H1 (cell line): ENCODE data around the gene COL25A1.

Experiments
- EP300 ChIP-seq, 2 experiments: IDR thresholded peaks; 1 replicate in 1 of 2; 2 replicates in 1 of 2; pipeline ENCODE4 v1.6.1; 2011 to 2012; ENCODE audit warnings: low read depth in 2 of 2, low read length in 2 of 2, mild to moderate bottlenecking in 2 of 2, borderline replicate concordance in 1 of 2, inconsistent platforms in 1 of 2, moderate library complexity in 1 of 2
- GTF2F1 ChIP-seq: IDR thresholded peaks from 2 replicates; pipeline ENCODE4 v1.6.1; 2012; ENCODE audit warnings: low read depth, low read length, improper control_type of control experiment, borderline replicate concordance
- HDAC2 ChIP-seq, 2 experiments: fragments of 300-600 bp in 1 of 2; sonication (generic) in 1 of 2; IDR thresholded peaks; 2 replicates each; pipeline ENCODE4 v1.6.1; 2011 to 2012; ENCODE audit warnings: low read depth in 2 of 2, low read length in 2 of 2, mild to moderate bottlenecking in 2 of 2, moderate library complexity in 2 of 2, borderline replicate concordance in 1 of 2, inconsistent platforms in 1 of 2
- MAFK ChIP-seq: IDR thresholded peaks from 2 replicates; pipeline ENCODE4 v1.6.1; 2012; ENCODE audit warnings: low read depth, mild to moderate bottlenecking, improper control_type of control experiment, low read length
- POLR2A ChIP-seq, 2 experiments: IDR thresholded peaks; 1 replicate in 1 of 2; 2 replicates in 1 of 2; pipeline ENCODE4 v1.6.1; 2011; ENCODE audit warnings: low read depth in 2 of 2, low read length in 2 of 2, mild to moderate bottlenecking in 2 of 2; ENCODE audit errors: control extremely low read depth in 1 of 2
- RAD21 ChIP-seq, 2 experiments: IDR thresholded peaks in 1 of 2; conservative IDR thresholded peaks in 1 of 2; 2 replicates each; pipeline ENCODE4 v1.6.1; 2011; ENCODE audit warnings: low read depth in 2 of 2, low read length in 2 of 2, improper control_type of control experiment in 1 of 2, inconsistent platforms in 1 of 2, mild to moderate bottlenecking in 1 of 2, moderate library complexity in 1 of 2
- RBBP5 ChIP-seq: IDR thresholded peaks from 2 replicates; pipeline ENCODE4 v1.7.1; 2012; ENCODE audit warnings: low read depth, mild to moderate bottlenecking, inconsistent platforms, low read length, moderate library complexity, borderline replicate concordance
- RFX5 ChIP-seq: IDR thresholded peaks from 2 replicates; pipeline ENCODE4 v1.6.1; 2011; ENCODE audit warnings: low read depth, low read length, improper control_type of control experiment, borderline replicate concordance
- SP1 ChIP-seq: IDR thresholded peaks from 2 replicates; pipeline ENCODE4 v1.6.1; 2011; ENCODE audit warnings: low read depth, low read length
- TAF1 ChIP-seq: IDR thresholded peaks from 2 replicates; pipeline ENCODE4 v1.6.1; 2011; ENCODE audit warnings: mild to moderate bottlenecking, low read depth, low read length
- TBP ChIP-seq: IDR thresholded peaks from 2 replicates; pipeline ENCODE4 v1.6.1; 2011; ENCODE audit warnings: low read depth, low read length, improper control_type of control experiment
- YY1 ChIP-seq: IDR thresholded peaks from 2 replicates; pipeline ENCODE4 v1.6.1; 2011; ENCODE audit warnings: low read depth, mild to moderate bottlenecking, low read length
- TF ChIP-seq, protein P1 (sequence below), 3 experiments: IDR thresholded peaks; 1 replicate in 2 of 3; 2 replicates in 1 of 3; pipeline versions ENCODE4 v1.5.1 to v1.6.1; 2011; ENCODE audit warnings: low read length in 3 of 3, mild to moderate bottlenecking in 3 of 3, inconsistent platforms in 2 of 3, low read depth in 1 of 3, moderate library complexity in 1 of 3; ENCODE audit not compliant: insufficient read depth in 1 of 3; ENCODE audit errors: control extremely low read depth in 1 of 3

DNA sequence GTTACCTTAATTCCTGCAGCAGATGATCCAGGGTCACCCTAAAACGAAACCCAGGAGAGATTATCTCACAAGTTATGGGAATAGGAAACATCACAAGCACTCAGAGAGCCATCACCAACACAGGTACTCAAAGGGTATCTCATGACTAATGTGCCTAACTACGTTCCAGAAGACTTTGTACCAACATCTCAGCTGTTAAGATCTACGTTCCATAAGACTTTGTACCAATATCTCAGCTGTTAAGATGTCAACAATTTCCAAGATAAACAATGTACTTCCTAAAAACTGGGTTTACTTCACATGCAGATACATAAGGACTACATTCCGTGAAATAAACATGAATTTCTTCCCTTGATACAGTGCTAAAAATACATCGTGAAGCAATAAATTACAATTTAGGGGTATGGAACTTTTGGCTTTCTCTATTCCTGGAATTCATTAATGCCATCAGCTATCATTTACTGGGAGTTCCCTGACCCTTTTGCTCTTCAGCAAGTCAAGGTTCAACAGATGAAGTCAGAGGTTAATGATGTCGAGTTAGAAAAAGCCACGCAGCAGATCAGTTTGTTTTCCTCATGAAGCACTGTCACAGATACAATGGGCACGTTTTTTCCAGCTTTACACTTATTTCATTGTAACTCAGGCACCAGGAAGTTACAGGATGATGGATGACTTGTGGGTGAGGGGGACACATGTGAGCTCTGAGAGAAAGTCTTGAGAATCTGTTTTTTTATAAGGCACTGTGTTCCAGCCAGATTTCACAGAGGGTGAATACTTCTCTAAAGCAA is 412.6 kb downstream of the COL25A1 start:
- TF ChIP-seq, protein P1, sequence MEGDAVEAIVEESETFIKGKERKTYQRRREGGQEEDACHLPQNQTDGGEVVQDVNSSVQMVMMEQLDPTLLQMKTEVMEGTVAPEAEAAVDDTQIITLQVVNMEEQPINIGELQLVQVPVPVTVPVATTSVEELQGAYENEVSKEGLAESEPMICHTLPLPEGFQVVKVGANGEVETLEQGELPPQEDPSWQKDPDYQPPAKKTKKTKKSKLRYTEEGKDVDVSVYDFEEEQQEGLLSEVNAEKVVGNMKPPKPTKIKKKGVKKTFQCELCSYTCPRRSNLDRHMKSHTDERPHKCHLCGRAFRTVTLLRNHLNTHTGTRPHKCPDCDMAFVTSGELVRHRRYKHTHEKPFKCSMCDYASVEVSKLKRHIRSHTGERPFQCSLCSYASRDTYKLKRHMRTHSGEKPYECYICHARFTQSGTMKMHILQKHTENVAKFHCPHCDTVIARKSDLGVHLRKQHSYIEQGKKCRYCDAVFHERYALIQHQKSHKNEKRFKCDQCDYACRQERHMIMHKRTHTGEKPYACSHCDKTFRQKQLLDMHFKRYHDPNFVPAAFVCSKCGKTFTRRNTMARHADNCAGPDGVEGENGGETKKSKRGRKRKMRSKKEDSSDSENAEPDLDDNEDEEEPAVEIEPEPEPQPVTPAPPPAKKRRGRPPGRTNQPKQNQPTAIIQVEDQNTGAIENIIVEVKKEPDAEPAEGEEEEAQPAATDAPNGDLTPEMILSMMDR (IDR thresholded peaks at IDR 0.05; ENCODE audit: control extremely low read depth in 1 of 3, insufficient read depth in 1 of 3, low read depth in 1 of 3, low read length in 3 of 3): no peak
- TF ChIP-seq YY1 (no peak), GTF2F1 (no peak), TAF1 (no peak), HDAC2 (IDR thresholded peaks at IDR 0.05; ENCODE audit: borderline replicate concordance in 1 of 2, low read depth in 2 of 2, low read length in 2 of 2) (no peak), TBP (no peak), POLR2A (IDR thresholded peaks at IDR 0.05; ENCODE audit: control extremely low read depth in 1 of 2, low read depth in 2 of 2, low read length in 2 of 2) (no peak), RBBP5 (no peak), SP1 (no peak), EP300 (IDR thresholded peaks at IDR 0.05; ENCODE audit: borderline replicate concordance in 1 of 2, low read depth in 2 of 2, low read length in 2 of 2) (no peak), RAD21 (IDR thresholded peaks at IDR 0.05 in 1 of 2, conservative IDR thresholded peaks at IDR 0.05 in 1 of 2; ENCODE audit: low read depth in 2 of 2, low read length in 2 of 2) (no peak), RFX5 (no peak), MAFK (no peak)
